Measurements from ENCODE around the gene DGAT2.
A peak's percentile ranks its signal among the peaks of the same experiment; 100 is the strongest.

The DGAT2 gene

DNA sequence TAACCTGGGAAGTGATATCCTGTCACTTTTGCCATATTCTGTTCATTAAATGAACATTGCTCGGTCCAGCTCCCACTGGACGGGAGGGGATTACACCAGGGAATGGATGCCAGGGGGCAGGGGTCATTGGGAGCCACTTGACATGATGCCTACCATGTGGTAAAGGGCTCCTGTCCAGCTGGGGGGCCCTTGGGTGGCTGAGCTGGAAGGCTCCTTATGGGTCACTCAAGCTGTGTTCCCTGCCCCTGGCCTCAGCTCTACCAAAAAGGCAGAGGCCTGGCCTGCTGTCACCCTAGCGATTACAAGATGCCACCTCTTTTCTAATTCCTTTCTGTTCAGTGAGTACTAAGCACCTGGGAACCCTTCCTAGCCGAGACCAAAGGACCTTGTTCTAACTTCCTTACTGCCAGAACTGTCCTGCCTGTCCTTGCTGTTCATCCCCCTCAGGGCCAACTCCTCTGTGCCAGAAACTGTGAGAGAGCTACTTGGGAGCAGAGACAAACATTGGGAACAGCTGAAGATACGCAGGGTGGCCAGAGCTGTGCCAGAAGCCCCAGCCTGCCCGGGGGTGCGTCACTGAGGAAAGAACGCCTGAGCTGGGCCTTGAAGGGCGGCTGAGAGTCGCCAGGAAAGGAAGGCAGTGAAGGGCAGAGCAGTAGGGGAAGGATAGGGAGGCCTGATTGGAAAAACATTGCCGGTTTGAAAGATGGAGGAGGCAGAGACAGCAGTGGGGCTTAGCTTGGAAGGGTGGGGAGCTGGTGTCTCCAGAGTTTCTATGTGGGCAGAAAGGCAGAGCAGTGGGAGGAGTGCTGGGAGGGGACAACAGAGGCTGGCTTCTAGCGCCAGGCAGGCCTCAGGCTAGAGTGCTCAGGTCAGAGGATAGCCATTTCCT is 33.7 kb downstream of the DGAT2 start:
- DNase-seq, result no peak

DNA sequence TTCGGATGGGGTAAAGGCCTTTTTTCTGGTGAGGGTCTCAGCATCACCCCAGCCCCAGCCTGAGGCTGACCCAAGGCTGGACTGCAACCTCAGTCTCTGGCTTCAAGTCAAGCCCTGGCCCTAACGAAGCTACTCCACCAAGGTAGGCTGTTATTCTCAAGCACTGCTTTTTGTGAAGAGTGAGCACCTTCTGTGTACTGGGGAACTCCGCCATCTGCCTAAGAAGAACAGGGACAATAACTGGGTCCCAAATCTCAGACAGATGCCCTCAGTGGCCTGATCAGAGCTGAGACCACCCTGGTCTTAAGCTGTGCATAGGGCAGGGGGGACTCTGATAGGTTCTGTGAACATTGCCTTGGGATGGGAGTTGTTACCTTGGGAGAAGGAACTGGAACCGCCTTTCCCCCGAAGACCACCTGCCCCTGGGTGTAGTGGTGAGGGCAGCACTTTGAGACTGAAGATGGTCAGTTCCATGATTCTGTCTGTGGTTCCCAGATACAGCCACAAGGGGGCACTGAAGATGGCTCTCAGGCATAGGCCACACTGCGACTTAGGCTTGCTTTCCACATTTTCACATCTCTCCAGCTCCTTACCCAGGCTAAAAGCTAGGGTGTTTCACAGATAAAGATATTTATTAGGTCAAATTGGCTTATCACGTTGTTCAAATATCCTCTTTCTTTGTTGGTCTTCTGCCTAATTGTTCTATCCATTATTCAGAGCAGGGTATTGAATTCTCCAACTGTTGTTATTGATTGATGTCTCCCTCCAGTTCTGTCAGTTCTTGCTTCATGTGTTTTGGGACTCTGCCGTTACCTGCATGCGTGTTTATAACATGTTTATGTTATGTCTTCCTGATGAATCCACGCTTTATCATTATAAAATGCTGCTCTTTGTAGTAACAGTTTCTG is 34.6 kb downstream of the DGAT2 start:
- DNase-seq, result no peak

DNA sequence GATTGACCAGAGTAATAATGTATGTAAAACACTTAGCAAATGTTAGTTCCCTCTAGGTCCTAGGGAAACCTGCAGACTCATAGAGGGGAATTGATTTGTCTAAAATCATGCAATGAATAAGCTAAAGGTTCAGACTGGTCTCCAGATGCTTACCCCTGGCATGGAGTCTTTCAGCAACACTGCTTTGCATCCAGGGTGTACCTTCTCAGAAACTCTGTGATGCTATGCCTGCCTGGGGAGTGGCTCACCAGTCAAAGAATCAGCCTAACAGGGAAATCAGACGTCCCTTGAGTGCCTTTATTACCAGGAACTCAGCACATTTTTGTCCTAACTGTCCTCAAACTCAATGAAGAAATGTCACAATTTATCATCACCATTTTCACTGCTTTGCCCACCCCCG is 40.5 kb downstream of the DGAT2 start:
- no peak for DNase-seq

DNA sequence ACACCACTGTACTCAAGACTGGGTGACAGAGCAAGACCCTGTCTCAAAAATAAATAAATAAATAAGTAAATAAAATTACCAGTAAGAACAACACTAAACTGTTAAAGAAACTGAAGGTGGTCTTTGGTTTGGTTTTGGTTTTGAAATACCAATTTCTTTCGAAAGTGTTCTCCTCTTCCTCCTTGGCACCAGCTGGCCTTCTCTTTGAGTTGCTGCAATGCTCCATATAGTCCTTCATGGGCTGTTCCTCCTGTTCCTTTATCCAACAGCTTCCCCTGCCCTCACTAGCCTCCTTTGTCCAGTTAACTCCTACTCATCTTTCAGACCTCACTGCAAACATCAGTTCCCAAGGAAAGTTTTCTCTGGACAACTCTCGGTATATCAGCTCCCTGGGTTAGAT is 41.4 kb downstream of the DGAT2 start:
- no peak for DNase-seq

DNA sequence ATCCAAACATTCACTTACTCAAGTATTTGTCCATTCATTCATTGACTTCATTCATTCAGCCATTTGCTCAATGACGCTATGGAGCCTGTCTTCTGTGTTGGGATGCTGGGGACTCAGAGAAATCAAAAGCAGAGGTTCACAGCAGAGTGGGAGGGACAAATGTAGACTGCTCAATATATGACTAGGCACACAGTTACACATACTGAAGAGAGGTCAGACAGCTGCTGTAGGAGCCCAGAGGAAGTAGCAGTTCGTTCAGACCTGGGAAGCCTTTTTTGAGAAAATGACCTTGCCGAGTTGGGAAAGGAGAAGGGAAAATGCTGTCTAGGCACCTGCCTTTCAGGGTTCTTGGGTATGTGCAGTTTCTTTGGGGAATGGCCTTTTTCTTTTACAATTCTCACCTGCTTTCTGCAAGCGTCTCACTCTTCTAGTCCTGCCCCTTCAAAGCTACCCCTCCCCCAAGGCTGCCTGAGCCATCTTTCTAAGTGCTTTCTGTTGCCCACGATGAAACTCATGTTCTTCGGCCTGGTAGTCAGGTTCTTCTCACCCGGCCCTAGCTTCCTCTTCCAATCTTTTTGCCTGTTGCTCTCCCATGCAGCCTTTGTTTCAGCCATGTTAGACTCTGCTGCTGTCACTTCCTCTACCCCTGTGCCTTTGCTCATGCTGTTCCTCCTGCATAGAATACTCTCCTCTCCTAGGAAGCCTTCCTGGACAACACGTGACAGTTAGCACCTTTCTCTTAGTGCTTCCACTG is 42.2 kb downstream of the DGAT2 start:
- no peak for DNase-seq

DNA sequence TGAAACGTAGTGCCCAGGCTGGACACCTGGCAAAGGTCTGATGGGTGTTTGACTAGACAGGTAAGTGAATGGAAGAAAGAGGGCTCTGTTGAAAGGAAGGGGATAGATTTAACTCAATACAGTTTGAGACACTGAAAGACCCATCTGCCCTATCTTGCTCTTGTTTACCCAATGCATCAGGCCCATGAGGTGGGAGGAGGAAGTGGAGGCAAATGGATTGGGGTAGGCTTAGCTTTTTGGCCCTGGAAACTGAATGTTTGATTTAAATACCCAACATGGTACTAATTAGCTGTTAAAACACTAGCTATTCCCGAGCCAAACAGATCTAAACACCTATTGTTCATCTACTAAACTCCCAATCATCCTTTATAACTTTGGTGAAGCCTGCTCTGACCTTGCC is 42.9 kb downstream of the DGAT2 start:
- no peak for DNase-seq

DNA sequence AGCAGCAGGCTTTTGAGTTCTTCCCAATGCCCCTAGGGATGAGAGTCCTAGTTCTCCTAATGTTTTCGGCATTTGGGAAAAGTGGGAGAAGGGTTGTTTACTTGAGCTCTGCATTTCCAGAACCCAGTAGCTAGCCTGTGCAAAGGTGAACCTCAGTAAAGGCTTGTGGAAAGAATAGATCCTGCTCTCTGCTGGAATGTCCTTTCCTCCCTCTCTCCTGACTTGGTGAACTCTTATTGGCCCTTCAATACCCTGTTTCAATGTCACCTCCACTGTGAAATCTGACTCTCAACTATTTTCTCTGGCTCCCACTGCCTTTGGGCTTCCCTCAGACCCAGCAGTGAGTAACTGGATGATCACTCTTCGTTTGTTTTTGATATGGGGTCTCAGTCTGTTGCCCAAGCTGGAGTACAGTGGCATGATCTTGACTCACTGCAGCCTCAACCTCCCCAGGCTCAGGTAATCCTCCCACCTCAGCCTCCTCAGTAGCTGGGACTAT is 44.0 kb downstream of the DGAT2 start:
- no peak for DNase-seq

DNA sequence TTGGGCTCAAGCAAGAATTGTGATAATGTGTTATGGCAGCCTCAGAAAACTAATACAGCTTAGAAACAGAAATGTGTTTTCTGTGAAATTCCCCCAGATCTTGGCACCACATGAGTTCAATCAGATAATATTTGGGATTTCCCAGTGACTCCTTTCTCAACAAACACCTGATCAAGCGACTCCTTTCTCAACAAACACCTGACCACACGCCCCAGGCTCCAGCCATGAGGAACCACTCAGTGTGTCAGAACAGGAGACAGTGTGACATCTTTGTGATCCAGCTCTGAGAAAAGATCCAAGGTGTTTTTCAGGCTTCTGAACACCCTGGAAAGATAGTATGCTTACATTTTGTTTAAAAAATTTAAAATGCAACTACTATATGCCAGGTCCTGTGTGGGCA is 44.5 kb downstream of the DGAT2 start:
- DNase-seq, result no peak

DNA sequence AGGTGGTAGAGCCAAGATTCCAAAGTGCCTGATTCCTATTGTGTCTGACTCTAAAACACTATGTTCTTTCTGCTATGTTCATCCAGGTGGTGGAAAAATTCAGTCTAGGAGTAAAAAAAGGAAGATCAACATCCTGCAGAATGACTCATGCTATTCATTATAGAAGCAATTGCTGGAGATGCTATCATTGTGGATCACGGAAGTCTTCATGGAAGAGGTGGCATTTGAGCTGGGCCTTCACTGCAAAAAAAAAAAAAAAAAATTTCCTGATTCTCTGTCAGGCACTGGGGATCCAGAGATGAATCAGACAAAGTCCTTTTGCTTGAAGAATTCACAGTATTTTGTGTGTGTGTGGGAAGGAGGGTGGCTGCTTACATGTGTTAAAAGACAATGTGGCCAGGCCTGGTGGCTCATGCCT is 45.1 kb downstream of the DGAT2 start:
- DNase-seq, result no peak

DNA sequence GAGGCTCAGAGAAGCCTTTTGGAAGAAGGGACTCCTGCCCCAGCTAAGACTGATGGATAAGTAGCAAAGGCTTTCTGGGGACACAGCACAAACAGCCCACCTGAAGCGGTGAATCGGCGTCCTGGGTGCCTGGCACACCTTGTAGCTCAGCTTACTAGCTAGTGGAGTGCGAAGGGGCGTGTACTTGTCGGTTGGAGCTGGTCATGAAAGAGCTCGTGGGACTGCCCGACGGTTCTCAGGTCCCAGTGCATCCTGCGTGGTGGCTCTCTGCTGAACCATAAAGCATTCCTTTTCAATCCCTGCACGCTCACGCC is 45.7 kb downstream of the DGAT2 start:
- no peak for DNase-seq

DNA sequence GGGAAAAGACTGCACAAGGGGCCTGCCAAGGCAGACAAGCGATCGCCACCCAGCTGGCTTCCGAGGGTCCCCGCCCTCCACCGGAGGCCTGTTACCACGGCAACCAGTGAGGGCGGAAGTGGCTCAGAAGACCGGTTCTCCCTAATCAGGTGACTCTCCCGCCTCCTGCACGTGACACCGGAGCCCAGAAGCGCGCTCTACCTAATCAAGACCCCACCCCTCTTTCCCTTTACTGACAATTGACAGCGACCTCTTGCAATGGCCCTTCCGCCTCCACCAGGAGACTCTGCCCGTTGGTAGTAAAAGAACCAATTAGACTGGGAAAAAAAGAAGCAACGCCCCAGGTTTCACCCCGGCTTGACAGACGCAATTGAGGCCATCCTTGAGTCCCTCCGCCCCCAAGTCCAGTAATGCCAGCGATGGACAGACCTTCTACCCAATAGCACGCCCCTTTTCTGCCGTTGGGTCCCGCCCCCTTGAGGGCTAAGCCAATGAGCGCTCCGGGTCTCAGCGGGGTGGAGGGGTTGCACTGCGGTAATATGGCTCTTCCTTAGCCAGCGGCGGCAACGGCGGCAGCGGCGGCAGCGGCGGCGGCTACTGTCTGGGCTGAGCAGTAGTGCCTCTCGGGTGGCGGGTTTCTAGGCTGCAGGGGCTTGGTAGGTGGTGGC is 46.2 kb downstream of the DGAT2 start, which contains the start of gene UVRAG:
UVRAG (plus strand) TSS at position 534 of the 668 bp plus-strand sequence. CDS start 198 bp downstream, outside the sequence.
- peak; percentile 89 for DNase-seq

DNA sequence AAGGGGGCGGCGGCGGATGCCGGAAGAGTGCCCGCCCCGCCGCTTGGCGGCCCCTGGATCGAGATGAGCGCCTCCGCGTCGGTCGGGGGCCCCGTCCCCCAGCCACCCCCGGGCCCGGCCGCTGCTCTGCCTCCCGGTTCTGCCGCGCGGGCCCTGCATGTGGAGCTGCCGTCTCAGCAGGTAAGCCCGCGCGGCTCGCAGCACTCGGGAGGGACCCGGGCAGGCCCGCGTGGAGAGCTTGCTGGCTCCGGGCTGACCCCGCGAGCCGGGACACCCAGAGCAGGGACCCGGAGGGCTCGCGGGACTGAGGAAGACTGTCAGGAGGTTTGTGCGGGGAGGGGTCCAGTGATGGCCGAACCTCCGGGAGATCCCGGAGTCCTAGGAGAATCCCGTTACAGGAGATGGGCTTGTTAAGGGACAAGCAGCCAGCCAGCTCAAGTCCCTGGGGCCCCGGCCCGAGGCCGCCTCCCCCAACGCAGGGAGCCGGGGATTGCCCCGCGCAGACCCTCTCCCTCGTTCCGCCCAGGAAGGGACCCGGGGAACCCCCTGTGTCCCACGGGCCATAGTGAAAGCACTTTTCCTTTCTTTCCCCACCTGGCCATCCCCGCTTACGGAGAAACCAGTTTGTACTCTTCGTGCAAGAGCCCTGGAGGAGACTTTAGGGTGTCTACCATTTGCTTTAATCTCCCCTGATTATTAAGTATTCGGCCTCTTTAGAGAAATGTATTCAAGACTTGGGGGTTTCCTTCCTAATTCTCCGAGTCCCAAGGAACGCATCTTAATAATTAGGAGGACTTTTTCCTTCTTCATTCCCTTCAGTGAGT is 47.0 kb downstream of the DGAT2 start:
- peak; percentile 46 for DNase-seq

DNA sequence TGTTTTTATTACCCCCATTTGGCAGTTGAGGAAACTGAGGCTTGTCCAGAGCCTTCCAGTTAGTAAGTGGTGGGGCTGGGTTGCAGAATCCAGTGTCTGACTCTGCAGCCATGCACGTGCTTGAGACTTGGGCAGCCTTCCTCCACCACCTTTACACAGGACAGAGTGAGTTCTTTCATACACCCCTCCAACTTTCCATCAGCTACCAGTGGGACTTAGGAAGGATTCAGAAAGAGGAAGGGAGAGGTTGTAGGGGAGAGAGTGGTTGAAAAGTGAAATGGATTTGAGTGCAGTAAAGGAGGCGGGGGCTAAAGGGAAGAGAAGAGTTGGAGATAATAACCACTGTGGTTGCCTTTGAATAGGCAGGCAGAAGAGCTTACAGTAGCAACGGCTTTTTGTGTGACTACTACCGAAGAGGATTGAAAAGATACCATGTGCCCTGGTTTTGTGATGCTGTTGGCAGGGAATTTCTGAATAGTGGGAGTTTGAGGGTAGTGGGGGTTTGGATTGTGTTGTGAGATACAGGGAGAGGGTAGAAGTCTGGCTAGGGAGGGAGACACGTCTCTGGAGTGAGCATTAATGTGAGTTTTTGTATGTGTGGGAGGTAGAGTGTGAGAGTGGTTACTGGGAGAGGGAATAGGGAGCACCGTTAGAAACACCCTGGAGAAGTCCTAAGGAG is 48.1 kb downstream of the DGAT2 start:
- no peak for DNase-seq

DNA sequence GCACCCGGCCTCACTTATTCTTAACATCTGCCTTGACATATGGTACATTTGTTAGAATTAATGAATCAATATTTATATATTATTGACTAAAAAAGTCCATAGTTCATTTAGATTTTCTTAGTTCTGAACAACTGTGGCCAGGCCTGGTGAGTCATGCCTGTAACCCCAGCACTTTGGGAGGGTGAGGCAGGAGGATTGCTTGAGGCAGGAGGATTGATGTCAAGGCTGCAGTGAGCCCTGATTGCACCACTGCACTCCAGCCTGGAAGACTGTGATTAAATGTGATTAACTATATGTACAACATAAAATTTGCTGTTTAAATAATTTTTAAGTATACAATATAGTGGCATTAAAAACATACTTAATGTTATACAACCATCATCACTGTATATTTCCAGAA is 52.1 kb downstream of the DGAT2 start:
- DNase-seq, result no peak

DNA sequence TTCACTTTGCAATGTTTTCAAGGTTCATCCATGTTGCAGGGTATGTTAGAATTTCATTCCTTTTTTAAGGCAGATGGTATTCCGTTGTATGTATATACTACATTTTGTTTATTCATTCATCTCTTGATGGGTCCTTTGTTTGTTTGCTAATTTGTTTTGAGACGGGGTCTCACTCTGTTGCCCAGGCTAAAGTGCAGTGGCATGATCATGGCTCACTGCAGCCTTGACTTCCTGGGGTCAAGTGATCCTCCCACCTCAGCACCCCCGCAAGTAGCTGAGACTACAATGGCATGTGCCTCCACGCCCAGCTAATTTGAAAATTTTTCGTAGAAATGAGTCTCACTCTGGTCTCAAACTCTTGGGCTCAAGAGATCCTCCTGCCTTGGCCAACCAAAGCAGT is 52.6 kb downstream of the DGAT2 start:
- no peak for DNase-seq

DNA sequence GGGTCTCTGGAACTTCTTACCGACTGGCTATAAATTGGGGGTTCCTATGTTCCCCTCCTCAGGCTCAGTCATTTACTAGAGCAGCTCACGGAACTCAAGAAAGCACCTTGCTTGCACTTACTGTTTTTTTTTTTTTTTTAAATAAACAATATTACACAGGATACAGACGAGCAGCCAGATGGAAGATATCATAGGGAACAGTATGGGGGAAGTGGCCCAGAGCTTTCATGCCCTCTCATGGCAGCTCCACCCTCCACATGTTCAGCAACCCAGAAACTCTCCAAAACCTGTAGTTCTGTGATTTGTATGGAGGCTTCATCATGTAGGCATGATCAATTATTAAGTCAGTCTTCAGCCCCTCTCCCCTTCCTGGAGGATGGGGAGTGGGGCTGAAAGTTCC is 54.0 kb downstream of the DGAT2 start:
- no peak for DNase-seq

DNA sequence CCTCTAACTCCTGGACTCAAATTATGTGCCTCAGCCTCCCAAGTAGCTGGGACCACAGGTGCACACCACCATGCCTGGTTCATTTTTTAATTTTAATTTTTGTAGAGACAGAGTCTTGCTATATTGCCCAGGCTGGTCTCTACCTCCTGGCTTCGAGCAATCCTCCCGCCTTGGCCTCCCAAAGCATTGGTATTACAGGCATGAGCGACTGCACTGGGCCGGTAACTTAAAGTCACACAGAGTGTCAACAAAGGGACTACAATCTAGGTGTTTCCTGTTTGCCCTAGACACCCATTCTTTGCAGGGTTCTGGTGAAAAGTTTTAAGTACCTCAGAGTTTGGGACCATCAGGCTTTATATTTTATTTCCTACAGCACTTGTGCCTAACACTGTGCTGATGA is 54.8 kb downstream of the DGAT2 start:
- DNase-seq, result no peak

DNA sequence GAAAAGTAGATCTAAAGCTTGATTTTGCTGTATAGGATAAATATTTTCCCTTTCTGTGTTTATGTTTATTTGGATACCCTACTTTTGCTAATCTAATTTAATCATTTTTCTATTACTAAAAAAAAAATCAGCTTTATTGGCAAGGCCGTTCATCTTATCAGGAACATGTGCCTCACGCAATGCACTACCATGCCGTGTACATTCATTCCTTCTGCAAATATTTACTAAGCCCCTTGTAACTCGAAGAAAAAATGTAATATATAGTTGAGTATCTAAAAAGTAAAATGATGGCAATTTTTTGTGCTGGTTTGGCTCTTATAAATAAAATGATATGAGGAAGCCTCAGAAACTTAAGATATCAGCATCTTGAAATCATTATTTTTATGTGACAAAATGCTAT is 55.4 kb downstream of the DGAT2 start:
- DNase-seq, result no peak

DNA sequence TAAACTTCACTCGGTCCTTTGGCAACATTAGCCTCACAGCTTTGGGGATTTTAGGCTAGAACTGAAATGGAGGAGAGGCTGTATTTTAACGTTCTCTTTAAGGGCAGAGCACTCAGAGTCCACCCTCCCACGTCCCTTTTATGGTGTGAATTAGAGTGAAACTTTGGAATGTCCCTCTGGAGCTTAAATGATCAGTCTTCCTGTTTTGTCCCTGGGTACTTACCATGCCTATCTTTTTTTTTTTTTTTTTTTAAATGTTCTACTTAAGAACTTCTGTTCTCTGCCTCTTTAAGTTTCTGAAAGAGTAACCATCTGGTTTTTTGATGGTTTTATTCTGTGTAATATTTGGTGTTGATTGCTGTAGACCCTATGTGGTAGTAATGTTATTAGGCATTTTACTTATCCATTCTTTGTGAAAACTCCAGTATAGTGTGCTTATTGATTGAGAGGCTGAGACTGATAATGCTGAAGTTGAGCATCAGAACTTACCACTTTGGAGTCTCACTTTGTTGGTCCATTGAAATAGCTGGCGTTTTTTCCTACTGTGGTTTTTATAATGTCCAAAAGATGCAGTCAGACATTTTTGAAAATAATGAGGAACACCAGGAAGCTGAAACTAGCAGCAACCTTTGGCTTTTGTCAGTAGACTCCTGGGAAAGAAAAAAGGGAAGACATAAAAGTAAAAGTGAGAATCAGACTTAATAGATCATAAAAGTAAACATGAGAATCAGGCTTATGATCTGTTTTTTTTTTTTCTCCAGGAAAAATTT is 58.1 kb downstream of the DGAT2 start:
- DNase-seq, result no peak

DNA sequence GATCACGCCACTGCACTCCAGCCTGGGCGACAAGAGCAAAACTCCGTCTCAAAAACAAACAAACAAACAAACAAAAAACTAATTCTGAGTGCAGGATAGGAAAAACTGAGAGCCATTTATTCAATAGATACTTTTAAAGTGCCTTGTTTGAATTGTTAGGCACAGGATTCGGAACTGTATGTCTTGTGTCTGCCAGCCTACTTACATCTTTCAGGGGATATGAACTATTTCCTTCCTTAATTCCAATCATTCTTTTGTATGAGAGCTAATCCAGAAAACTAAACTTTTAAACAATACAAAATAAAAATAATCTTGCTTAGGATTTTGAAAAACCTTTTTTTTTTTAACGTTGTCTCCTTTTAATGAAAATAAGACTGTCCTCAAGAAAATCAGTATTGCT is 59.0 kb downstream of the DGAT2 start:
- DNase-seq, result no peak

Data from activated gamma-delta T cell (primary cell).